DOHH2 (cell line): ENCODE results near the gene PEAR1.

Experiments
- EZH2phosphoT487 ChIP-seq: fragments of 200-600 bp; sonication (generic); IDR thresholded peaks from 2 replicates; pipeline ENCODE4 v1.6.1; 2017; ENCODE audit warnings: borderline replicate concordance, mild to moderate bottlenecking, antibody characterized with exemption, low read length, moderate library complexity, mixed read lengths
- TF ChIP-seq, protein P1 (sequence below): fragments of 200-600 bp; sonication (generic); IDR thresholded peaks from one replicate; pipeline ENCODE4 v1.5.1; 2014; ENCODE audit warnings: antibody characterized with exemption, mild to moderate bottlenecking, low read depth, low read length; ENCODE audit not compliant: poor library complexity, severe bottlenecking

DNA sequence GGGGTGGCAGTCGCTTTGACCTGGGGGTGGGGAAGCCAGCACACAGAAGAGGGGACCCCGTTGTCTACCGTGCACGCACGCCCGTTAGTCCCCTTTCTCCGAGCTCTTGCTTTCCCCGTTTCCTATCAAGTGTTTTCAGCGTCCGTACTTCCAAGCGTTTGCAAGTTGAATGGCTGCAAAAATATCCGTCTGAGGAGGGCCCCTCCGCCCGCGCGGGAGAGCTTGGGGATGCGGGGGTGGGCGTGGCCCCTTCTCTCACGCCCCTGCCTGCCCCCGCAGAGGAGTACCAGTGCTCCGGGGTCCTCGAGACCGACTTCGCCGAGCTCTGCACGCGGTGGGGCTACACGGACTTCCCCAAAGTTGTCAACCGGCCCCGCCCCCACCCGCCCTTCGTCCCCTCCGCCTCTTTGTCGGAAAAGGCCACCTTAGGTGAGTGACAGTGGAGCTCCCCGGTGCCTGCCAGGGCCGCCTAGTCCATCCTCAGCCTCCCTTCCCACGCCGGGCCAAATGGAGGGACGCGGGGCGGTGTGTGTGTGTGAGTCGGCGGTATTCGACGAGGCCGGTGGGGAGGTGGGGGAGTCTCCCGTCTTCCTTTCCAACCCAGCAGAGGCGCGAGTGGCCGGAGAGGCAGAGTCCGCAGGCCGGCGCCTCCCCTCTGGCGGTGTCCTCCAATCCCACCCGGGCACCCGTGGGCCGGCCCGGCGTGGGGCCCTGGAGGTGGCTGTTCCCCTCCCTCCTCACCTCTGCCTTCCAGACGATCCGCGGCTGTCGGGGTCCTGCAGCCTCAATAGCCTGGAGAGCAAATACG, 30.4 kb downstream of the PEAR1 start:
- TF ChIP-seq, protein P1, sequence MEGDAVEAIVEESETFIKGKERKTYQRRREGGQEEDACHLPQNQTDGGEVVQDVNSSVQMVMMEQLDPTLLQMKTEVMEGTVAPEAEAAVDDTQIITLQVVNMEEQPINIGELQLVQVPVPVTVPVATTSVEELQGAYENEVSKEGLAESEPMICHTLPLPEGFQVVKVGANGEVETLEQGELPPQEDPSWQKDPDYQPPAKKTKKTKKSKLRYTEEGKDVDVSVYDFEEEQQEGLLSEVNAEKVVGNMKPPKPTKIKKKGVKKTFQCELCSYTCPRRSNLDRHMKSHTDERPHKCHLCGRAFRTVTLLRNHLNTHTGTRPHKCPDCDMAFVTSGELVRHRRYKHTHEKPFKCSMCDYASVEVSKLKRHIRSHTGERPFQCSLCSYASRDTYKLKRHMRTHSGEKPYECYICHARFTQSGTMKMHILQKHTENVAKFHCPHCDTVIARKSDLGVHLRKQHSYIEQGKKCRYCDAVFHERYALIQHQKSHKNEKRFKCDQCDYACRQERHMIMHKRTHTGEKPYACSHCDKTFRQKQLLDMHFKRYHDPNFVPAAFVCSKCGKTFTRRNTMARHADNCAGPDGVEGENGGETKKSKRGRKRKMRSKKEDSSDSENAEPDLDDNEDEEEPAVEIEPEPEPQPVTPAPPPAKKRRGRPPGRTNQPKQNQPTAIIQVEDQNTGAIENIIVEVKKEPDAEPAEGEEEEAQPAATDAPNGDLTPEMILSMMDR = no peak
- no peak for TF ChIP-seq EZH2phosphoT487
